Ishikawa (cell line): ENCODE results near the gene SLC6A5.
A peak's percentile ranks its signal among the peaks of the same experiment; 100 is the strongest.

ENCODE experiments used
- CEBPB ChIP-seq: IDR thresholded peaks from 2 replicates; pipeline ENCODE4 v1.6.1; 2012
- CREB1 ChIP-seq: IDR thresholded peaks from 2 replicates; pipeline ENCODE4 v1.6.1; 2012; ENCODE audit warnings: low read depth
- EGR1 ChIP-seq: IDR thresholded peaks from 2 replicates; pipeline ENCODE4 v1.6.1; 2012
- EP300 ChIP-seq: IDR thresholded peaks from 2 replicates; pipeline ENCODE4 v1.6.1; 2012; ENCODE audit warnings: borderline replicate concordance
- FOXM1 ChIP-seq: IDR thresholded peaks from 2 replicates; pipeline ENCODE4 v1.6.1; 2012; ENCODE audit warnings: low read depth, borderline replicate concordance
- NFIC ChIP-seq: IDR thresholded peaks from 2 replicates; pipeline ENCODE4 v1.6.1; 2012
- RAD21 ChIP-seq: IDR thresholded peaks from 2 replicates; pipeline ENCODE4 v1.6.1; 2012; ENCODE audit warnings: low read depth
- TAF1 ChIP-seq: IDR thresholded peaks from 2 replicates; pipeline ENCODE4 v1.6.1; 2012; ENCODE audit warnings: low read depth, mild to moderate bottlenecking
- TCF12 ChIP-seq: IDR thresholded peaks from 2 replicates; pipeline ENCODE4 v1.6.1; 2012; ENCODE audit warnings: low read depth
- TEAD4 ChIP-seq: IDR thresholded peaks from 2 replicates; pipeline ENCODE4 v1.6.1; 2012
- YY1 ChIP-seq: IDR thresholded peaks from 2 replicates; pipeline ENCODE4 v1.6.1; 2012; ENCODE audit warnings: low read depth
- ZBTB7A ChIP-seq: IDR thresholded peaks from 2 replicates; pipeline ENCODE4 v1.6.1; 2012; ENCODE audit warnings: low read depth
- TF ChIP-seq, protein P1 (sequence below): IDR thresholded peaks from 2 replicates; pipeline ENCODE4 v1.6.1; 2012
- TF ChIP-seq, protein P2 (sequence below): IDR thresholded peaks from 2 replicates; pipeline ENCODE4 v1.6.1; 2012; ENCODE audit warnings: low read depth, mild to moderate bottlenecking
- TF ChIP-seq, protein P3 (sequence below): IDR thresholded peaks from 2 replicates; pipeline ENCODE4 v1.6.1; 2012

The SLC6A5 gene

DNA sequence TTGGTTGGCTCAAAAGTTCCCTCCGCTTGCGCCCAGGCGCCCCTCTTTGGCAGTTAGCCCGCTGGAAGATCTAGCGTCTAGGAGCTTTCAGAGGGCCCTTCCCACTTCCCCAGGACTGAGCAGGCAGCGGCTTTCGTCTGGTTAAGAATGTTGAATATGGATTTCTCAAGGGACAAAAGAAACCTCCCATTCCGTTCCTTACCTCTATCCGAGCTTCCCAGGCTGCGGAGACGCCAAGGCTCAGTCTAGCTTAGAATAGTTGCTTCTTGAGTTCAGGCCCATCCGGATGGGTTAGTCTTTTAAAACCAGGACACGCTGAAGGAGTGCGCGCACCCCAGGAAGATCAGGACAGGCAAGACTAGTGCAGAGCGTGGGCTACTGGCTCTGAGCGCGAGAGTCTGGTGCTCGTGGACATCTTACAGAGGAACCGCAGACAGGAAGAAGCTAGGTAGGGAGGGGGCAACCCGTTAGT is 71.6 kb downstream of the SLC6A5 start:
- TF ChIP-seq ZBTB7A (no peak), CEBPB (no peak), TEAD4 (no peak), NFIC (no peak), CREB1 (no peak), TCF12 (no peak), TAF1 (no peak), EP300 (no peak), EGR1 (no peak)
- TF ChIP-seq, protein P1, sequence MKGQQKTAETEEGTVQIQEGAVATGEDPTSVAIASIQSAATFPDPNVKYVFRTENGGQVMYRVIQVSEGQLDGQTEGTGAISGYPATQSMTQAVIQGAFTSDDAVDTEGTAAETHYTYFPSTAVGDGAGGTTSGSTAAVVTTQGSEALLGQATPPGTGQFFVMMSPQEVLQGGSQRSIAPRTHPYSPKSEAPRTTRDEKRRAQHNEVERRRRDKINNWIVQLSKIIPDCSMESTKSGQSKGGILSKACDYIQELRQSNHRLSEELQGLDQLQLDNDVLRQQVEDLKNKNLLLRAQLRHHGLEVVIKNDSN: no peak

DNA sequence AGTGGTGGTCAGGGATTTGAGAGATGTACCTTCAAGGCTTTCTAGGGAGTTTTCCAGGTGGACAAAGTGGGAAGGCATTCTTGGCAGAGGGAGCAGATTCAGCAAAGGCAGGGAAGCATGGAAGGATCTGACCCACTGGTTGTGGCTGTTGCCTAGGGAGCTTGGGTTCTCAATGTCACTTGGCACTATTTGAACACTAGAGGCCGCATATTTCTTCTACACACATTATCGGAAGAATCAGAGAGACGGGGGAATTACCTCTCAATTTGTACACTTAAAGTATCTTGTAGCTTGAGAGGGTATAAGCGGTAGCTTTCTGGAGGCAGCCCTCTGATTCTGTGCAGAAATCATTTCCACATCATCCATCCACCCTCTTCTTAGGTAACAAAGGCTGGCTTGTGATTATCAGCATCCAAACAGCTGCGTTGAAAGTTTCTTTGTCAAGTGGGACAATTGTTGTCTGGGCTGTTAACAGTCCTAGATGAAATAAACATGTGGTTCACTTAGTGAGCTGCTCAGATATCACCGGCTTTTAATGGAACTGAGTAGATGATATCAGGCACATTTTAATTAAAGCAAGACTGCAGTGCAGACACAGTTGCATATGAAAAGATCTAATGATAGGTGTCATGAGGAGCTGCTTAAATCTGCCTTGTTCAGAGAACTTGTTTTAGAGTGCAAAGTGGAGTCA is 72.6 kb downstream of the SLC6A5 start:
- no peak for TF ChIP-seq TEAD4
- TF ChIP-seq NFIC: no peak
- TF ChIP-seq CEBPB: no peak
- TF ChIP-seq FOXM1: no peak
- TF ChIP-seq TAF1: no peak
- no peak for TF ChIP-seq EP300
- no peak for TF ChIP-seq EGR1
- TF ChIP-seq RAD21: no peak
- TF ChIP-seq CREB1: no peak
- TF ChIP-seq, protein P1: no peak
- TF ChIP-seq, protein P2, sequence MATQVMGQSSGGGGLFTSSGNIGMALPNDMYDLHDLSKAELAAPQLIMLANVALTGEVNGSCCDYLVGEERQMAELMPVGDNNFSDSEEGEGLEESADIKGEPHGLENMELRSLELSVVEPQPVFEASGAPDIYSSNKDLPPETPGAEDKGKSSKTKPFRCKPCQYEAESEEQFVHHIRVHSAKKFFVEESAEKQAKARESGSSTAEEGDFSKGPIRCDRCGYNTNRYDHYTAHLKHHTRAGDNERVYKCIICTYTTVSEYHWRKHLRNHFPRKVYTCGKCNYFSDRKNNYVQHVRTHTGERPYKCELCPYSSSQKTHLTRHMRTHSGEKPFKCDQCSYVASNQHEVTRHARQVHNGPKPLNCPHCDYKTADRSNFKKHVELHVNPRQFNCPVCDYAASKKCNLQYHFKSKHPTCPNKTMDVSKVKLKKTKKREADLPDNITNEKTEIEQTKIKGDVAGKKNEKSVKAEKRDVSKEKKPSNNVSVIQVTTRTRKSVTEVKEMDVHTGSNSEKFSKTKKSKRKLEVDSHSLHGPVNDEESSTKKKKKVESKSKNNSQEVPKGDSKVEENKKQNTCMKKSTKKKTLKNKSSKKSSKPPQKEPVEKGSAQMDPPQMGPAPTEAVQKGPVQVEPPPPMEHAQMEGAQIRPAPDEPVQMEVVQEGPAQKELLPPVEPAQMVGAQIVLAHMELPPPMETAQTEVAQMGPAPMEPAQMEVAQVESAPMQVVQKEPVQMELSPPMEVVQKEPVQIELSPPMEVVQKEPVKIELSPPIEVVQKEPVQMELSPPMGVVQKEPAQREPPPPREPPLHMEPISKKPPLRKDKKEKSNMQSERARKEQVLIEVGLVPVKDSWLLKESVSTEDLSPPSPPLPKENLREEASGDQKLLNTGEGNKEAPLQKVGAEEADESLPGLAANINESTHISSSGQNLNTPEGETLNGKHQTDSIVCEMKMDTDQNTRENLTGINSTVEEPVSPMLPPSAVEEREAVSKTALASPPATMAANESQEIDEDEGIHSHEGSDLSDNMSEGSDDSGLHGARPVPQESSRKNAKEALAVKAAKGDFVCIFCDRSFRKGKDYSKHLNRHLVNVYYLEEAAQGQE: no peak
- TF ChIP-seq TCF12: no peak
- TF ChIP-seq ZBTB7A: no peak
- TF ChIP-seq, protein P3, sequence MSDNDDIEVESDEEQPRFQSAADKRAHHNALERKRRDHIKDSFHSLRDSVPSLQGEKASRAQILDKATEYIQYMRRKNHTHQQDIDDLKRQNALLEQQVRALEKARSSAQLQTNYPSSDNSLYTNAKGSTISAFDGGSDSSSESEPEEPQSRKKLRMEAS: no peak

DNA sequence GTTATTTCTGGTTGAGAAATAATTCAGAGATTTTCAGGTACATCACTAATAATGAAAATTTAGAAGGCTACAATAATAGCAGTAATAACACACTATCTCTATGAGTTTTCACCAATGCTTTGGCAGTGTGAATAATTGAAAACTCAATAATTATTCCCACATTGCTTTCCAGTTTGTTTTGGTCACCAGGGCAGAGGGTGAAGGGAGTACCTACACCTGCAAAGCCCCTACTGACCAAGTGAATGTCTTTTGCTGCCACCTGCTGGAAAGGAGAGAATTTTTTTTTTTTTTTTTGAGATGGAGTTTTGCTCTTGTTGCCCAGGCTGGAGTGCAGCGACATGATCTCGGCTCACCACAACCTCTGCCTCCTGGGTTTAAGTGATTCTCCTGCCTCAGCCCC is 73.2 kb downstream of the SLC6A5 start:
- TF ChIP-seq FOXM1 (no peak), RAD21 (peak; percentile 25; the same call in 1 of the 2 replicates)
- TF ChIP-seq, protein P3: no peak

DNA sequence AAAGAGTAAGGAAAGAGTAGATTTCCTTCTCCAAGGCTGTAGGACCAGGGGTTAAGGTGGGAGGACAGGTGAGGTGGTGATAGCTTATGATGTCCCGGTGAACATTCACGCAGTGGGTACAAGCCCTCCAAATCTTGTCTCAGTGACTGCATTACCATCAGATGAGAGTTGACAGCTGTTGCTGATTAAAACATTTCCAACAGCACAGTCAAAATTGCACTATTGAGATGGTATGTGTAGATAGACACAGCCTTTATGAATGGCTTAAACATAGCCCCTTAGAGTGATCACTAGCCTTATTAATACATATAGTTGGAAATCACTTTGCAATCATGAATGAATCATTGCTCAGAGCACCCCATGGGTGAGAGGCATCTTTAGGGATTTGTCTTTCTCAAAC is 77.2 kb downstream of the SLC6A5 start:
- TF ChIP-seq RAD21: no peak

DNA sequence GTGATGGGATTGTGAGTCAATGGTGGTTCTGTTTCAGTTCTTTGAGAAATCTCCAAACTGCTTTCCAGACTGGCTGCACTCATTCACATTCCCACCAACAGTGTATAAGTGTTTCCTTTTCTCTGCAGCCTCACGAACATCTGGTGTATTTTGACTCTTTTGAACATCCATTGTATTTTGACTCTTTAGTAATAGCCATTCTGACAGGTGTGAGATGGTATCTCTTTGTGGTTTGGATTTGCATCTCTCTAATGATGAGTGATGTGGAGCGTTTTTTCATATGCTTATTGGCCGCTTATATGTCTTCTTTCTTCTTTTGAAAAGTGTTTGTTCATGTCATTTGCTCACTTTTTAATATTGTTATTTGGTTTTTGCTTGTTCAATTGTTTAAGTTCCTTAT is 89.4 kb downstream of the SLC6A5 start:
- no peak for TF ChIP-seq EGR1
- TF ChIP-seq CEBPB: no peak
- TF ChIP-seq RAD21: no peak
- TF ChIP-seq EP300: no peak
- no peak for TF ChIP-seq TAF1
- no peak for TF ChIP-seq CREB1
- no peak for TF ChIP-seq TCF12
- no peak for TF ChIP-seq TEAD4
- TF ChIP-seq, protein P1: no peak
- TF ChIP-seq, protein P3: no peak
- TF ChIP-seq NFIC: no peak
- TF ChIP-seq, protein P2: no peak

DNA sequence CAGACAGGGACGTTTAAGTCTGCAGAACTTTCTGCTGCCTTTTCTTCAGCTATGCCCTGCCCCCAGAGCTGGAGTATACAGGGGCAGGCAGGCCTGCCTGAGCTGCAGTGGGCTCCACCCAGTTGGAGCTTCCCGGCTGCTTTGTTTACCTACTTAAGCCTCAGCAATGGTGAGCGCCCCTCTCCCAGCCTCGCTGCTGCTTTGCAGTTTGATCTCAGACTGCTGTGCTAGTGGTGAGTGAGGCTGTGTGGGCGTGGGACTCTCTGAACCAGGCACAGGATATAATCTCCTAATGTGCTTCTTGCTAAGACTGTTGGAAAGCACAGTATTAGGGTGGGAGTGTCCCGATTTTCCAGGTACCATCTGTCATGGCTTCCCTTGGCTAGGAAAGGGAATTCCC is 108.5 kb downstream of the SLC6A5 start:
- no peak for TF ChIP-seq RAD21
- no peak for TF ChIP-seq CREB1
- TF ChIP-seq, protein P2: no peak
- no peak for TF ChIP-seq TCF12
- no peak for TF ChIP-seq NFIC
- TF ChIP-seq, protein P3: no peak
- no peak for TF ChIP-seq ZBTB7A
- TF ChIP-seq EGR1: no peak
- TF ChIP-seq TAF1: no peak
- no peak for TF ChIP-seq YY1
